GM13977 (cell line): ENCODE measurements around the gene ACYP2.
"Not testable (repeated sequence)": the region's sequence is repeated elsewhere in the genome, so short reads cannot be mapped to it uniquely, and the experiment has no call there.

ENCODE experiments used
- DNase-seq: peaks from one replicate; pipeline ENCODE4 v3.0.0; 2012; ENCODE audit warnings: low spot score
- CTCF ChIP-seq: IDR thresholded peaks from 2 replicates; pipeline ENCODE4 v1.5.1; 2012; ENCODE audit warnings: mild to moderate bottlenecking, control low read depth; ENCODE audit not compliant: insufficient read depth; ENCODE audit errors: extremely low read depth, missing control alignments
- in situ Hi-C: fragments of 300-500 bp; cut with MboI; formaldehyde crosslinking; loops from one replicate; pipeline ENCODE4 v1.12.0; 2022; ENCODE audit warnings: low sequenced_read_pairs, low pct_unique_long_range_greater_than_20kb, mixed read lengths, inconsistent platforms; ENCODE audit not compliant: unreplicated experiment

The ACYP2 gene

GRCh38 chr2:54103454-54104314, 11.7 kb upstream of the ACYP2 start:
- DNase-seq = peak; percentile 25
- in situ Hi-C loops = loop anchor here (25.0 kb wide), 1 partner anchor 609 kb away; the partner anchor contains the start of gene EML6
- TF ChIP-seq CTCF = no peak

- TF ChIP-seq CTCF = peak; percentile 57
- in situ Hi-C loops = loop anchor here (25.0 kb wide), 1 partner anchor 605 kb away; the partner anchor contains the start of gene EML6
- DNase-seq = peak; percentile 25
Measured at GRCh38 chr2:54106631-54107454, 8.6 kb upstream of the ACYP2 start.

- DNase-seq = no peak
- in situ Hi-C loops = loop anchor here (25.0 kb wide), 1 partner anchor 605 kb away; the partner anchor contains the start of gene EML6
- no peak for TF ChIP-seq CTCF
Measured at GRCh38 chr2:54107455-54107764, 8.0 kb upstream of the ACYP2 start.

GRCh38 chr2:54107903-54108615, 7.4 kb upstream of the ACYP2 start:
- no peak for DNase-seq
- TF ChIP-seq CTCF = no peak
- in situ Hi-C loops = loop anchor here (25.0 kb wide), 1 partner anchor 604 kb away; the partner anchor contains the start of gene EML6

GRCh38 chr2:54109848-54110247, 5.6 kb upstream of the ACYP2 start:
- no peak for DNase-seq
- in situ Hi-C loops = loop anchor here (25.0 kb wide), 1 partner anchor 602 kb away; the partner anchor contains the start of gene EML6
- TF ChIP-seq CTCF = no peak

- in situ Hi-C loops = loop anchor here (25.0 kb wide), 1 partner anchor 598 kb away; the partner anchor contains the start of gene EML6
- not testable (repeated sequence) for DNase-seq
Measured at GRCh38 chr2:54114479-54114878, 936 bp upstream of the ACYP2 start.
